HG03280 (cell line): ENCODE data around the gene FMN1.

Source experiments
- ATAC-seq: cut with Tn5 transposase; IDR thresholded peaks from one replicate; pipeline ENCODE4 v1.9.1; 2021; ENCODE audit warnings: mild to moderate bottlenecking, moderate library complexity; ENCODE audit not compliant: unreplicated experiment

The FMN1 gene

GRCh38 chr15:32838338-32838737, 356.2 kb downstream of the FMN1 start:
- ATAC-seq = no peak

GRCh38 chr15:32837935-32838334, 356.6 kb downstream of the FMN1 start:
- ATAC-seq = no peak

GRCh38 chr15:32834156-32834555, 360.4 kb downstream of the FMN1 start:
- peak; percentile 69 for ATAC-seq

- ATAC-seq = no peak
Observed at GRCh38 chr15:32833379-32833821, 361.1 kb downstream of the FMN1 start.

GRCh38 chr15:32831485-32831884, 363.0 kb downstream of the FMN1 start:
- no peak for ATAC-seq

- ATAC-seq = no peak
Observed at GRCh38 chr15:32830241-32830640, 364.3 kb downstream of the FMN1 start.

- no peak for ATAC-seq
Observed at GRCh38 chr15:32829436-32829835, 365.1 kb downstream of the FMN1 start.

- ATAC-seq = no peak
Observed at GRCh38 chr15:32828507-32829186, 365.9 kb downstream of the FMN1 start.

- no peak for ATAC-seq
Observed at GRCh38 chr15:32826685-32827084, 367.8 kb downstream of the FMN1 start.

- ATAC-seq = no peak
Observed at GRCh38 chr15:32825219-32825618, 369.3 kb downstream of the FMN1 start.

- no peak for ATAC-seq
Observed at GRCh38 chr15:32824777-32825176, 369.7 kb downstream of the FMN1 start.

GRCh38 chr15:32823750-32824149, 370.8 kb downstream of the FMN1 start:
- no peak for ATAC-seq

- no peak for ATAC-seq
Observed at GRCh38 chr15:32822739-32823138, 371.8 kb downstream of the FMN1 start.

GRCh38 chr15:32819448-32819847, 375.1 kb downstream of the FMN1 start:
- no peak for ATAC-seq

- ATAC-seq = no peak
Observed at GRCh38 chr15:32818758-32819447, 375.6 kb downstream of the FMN1 start.

- ATAC-seq = no peak
Observed at GRCh38 chr15:32817577-32817976, 376.9 kb downstream of the FMN1 start.

GRCh38 chr15:32807331-32807730, 387.2 kb downstream of the FMN1 start:
- ATAC-seq = no peak

GRCh38 chr15:32803631-32804030, 390.9 kb downstream of the FMN1 start:
- no peak for ATAC-seq

GRCh38 chr15:32802286-32802936, 392.1 kb downstream of the FMN1 start:
- no peak for ATAC-seq

- no peak for ATAC-seq
Observed at GRCh38 chr15:32799936-32800535, 394.5 kb downstream of the FMN1 start.

- no peak for ATAC-seq
Observed at GRCh38 chr15:32796856-32797255, 397.7 kb downstream of the FMN1 start.

- ATAC-seq = no peak
Observed at GRCh38 chr15:32794973-32795372, 399.5 kb downstream of the FMN1 start.
